Ovary (tissue), 3 donors: ENCODE results near the gene MAP7.

Experiments used
- EP300 ChIP-seq: sonication (generic); formaldehyde crosslinking; IDR thresholded peaks from one replicate; pipeline ENCODE4 v1.6.1; 2017; ENCODE audit warnings: antibody characterized with exemption
- POLR2A ChIP-seq: fragments of 450-650 bp; IDR thresholded peaks from one replicate; pipeline ENCODE4 v1.6.1; 2017; ENCODE audit warnings: antibody characterized with exemption, mild to moderate bottlenecking, moderate library complexity
- TF ChIP-seq, protein P1 (sequence below), 3 donors: fragments of 450-650 bp in 2 of 3; fragments of 200-600 bp in 1 of 3; IDR thresholded peaks; one replicate each; pipeline versions ENCODE4 v1.5.1 to v1.8.0; 2016 to 2022; ENCODE audit warnings: antibody characterized with exemption in 3 of 3, mild to moderate bottlenecking in 1 of 3
- donor health status: DM: no; HTN: no; CAD: no.

DNA sequence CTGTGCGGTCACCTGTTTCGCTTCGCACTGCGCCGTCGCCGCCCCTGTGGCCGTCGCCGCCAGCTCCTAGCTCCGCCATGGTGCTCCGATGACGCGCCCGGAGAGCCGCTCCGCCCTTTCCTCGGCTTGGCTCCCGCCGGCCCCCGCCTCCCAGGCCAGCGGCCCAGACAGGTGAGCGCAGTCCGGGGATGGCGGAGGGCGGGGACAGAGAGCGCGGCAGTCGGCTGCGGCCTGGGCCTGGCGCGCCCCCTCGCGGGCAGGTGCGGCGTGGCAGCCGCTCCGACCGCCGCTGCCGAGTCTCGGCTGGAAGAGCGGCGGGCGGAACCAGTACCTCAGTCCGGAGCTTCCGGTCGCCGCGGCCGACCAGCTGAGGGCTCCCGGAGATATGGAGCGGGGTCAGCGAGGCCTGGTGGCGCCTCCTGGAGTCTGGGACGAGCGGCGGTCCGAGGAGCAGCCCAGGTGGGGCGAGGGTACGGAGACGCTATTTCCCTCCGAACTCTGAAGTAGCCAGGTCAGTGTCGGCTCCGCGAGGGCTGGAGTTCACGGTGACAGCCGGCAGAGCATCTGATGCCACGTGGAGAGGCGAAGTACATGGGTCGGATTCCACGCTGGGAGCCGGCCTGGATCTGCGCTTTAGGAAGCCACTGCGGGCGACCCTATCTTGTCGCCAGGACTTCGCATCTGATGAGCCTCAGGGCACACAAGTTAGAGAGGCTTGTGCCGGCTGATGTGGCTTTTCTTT lies at the start of gene MAP7:
- TF ChIP-seq POLR2A, result no peak
- TF ChIP-seq, protein P1, sequence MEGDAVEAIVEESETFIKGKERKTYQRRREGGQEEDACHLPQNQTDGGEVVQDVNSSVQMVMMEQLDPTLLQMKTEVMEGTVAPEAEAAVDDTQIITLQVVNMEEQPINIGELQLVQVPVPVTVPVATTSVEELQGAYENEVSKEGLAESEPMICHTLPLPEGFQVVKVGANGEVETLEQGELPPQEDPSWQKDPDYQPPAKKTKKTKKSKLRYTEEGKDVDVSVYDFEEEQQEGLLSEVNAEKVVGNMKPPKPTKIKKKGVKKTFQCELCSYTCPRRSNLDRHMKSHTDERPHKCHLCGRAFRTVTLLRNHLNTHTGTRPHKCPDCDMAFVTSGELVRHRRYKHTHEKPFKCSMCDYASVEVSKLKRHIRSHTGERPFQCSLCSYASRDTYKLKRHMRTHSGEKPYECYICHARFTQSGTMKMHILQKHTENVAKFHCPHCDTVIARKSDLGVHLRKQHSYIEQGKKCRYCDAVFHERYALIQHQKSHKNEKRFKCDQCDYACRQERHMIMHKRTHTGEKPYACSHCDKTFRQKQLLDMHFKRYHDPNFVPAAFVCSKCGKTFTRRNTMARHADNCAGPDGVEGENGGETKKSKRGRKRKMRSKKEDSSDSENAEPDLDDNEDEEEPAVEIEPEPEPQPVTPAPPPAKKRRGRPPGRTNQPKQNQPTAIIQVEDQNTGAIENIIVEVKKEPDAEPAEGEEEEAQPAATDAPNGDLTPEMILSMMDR (IDR thresholded peaks at IDR 0.05), result peak; percentile 76 to 94 (median 94)
- no peak for TF ChIP-seq EP300
